HUDEP-2 (cell line): ENCODE data around the gene COPS6.

Source experiments
- DNase-seq, 76 experiments: peaks; one replicate each; lab custom pipeline; 2025; ENCODE audit not compliant: unreplicated experiment in 76 of 76; lab: John Stamatoyannopoulos, UW

The COPS6 gene

DNA sequence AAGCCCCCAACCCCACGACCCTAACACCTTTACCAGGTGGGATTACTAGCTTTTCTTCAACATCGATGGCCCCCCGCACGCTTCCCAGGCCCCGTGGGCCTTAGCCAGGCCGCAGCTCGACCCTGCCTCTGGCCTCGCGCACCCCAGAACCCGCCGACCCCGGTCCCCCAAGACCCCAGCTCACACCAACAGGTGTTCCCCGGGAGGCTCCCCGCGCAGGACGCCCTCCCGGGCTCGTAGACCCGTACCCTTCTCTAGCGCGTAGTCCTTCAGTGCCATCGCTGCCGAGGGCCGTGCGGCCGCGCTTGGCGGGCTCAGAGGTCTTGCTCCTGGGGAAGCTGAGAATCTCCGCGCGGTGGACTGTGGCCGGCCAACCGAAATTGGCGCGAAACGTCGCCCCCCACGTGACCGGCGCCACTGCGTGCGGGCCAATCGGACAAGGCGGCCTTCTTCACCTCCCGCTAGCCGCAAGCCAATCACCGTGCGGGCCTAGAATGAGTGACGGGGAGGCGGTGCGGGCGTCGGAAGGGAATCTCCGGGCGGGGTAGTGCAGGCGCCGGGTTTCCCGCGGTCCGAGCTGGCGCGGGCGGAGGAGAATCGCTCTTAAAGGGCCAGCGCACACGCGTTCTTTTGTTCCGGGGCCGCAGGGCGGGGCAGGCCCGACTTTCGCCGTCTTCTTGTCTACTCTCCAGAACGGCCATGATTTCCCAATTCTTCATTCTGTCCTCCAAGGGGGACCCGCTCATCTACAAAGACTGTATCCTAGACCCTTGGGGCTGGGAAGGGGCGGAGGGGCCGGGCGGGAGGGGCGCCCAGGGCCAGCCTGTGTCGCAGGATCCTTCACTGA is 12.5 kb downstream of the COPS6 start, which contains the start of the genes AP4M1 and MCM7:
Gene AP4M1, plus strand, starts transcription at position 628 of the 847 bp plus-strand sequence. Its CDS starts 72 bp downstream, at position 700.
Gene MCM7, minus strand, starts transcription at position 382 of the 847 bp plus-strand sequence. Its CDS starts 103 bp downstream, at position 279.
- peak; percentile 25 to 99 (median 96) for DNase-seq

DNA sequence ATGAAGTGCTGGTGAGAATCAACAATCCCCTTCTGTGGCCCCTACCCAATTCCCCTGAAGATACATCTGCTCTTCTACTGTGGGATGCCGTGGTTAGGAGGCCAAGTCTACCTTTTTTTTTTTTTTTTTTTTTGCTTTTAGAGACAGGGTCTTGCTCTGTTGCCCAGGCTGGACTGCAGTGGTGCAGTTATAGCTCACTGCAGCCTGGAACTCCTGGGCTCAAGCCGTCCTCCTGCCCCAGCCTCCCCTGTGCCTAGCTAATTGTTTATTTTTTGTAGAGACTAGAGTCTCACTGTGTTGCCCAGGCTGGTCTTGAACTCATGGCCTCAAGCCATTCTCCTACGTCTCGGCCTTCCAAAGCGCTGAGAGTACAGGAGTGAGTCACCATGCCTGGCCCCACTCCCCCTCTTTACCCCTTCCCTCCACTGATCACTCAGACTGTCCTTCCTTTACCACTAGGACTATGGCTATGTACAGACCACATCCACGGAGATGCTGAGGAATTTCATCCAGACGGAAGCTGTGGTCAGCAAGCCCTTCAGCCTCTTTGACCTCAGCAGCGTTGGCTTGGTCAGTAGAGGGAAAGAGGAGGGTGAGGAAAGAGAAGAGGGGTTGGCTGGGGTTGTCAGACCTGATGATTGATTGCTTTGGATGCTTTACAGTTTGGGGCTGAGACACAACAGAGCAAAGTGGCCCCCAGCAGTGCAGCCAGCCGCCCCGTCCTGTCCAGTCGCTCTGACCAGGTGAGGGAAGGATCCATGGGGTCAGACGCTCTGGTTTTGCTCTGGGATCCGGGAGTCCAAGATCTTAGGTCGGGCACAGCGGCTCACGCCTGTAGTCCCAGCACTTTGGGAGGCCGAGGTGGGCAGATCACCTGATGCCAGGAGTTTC is 14.4 kb downstream of the COPS6 start:
- DNase-seq, result no peak

DNA sequence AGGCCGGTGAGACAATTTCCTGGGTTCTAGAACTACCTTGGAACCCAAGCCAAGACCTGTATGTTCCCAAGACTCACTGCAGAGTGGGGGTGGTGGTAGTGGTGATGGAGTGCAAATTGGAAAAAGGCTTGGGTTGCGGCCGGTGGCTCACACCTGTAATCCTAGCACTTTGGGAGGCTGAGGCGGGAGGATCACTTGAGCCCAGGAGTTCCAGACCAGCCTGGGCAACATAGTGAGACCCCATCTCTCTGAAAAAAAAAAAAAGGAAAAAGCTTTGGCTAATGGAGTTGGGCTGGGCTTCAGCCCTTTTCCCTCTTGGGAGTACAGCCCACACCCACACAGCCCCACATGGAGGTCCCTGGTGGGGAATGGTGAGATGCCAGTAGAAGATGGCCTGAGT is 16.8 kb downstream of the COPS6 start:
- DNase-seq, result no peak

DNA sequence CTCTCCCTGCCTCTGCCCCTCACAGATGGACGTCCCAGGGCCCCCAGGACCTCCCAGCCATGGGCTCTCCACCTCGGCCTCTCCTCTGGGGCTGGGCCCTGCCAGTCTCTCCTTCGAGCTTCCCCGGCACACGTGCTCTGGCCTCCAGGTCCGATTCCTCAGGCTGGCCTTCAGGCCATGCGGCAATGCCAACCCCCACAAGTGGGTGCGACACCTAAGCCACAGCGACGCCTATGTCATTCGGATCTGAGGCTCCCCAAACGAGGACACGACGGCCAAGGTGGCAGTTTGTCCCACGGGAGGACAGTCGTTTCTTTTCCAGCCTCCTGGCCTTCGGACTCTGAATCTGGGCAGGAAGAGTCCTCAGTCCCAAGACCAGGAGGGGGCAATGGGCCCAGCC is 17.9 kb downstream of the COPS6 start:
- DNase-seq, result no peak

DNA sequence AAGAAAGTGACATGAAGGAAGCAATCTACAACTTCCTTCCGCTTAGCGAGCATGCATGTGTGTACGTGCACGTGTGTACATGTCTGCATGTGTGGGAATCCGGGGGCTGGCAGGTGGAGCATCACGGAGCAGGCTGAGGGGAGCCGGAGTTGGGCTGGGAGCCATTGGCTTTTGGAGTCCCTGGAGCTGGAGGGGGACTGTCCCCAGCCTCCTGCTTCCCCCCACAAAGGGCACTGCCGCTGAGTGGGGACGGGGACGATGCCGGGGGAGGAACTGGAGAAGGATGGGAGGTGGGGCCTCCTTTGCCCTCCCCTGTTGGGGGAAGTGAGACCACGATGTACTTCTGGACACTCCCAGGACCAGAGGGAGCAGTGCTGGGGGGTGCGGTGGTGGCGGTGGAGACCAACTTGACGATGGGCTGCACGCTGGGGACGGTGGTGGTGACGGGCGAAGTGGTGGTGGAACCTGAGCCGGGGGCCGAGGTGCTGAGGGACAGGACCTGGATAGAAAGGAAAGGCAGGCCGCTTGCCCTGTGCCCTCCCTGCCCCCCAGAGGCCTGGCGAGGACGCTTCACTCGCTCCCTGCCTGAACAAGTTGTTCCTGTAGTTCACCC is 18.5 kb downstream of the COPS6 start:
- DNase-seq, result no peak

DNA sequence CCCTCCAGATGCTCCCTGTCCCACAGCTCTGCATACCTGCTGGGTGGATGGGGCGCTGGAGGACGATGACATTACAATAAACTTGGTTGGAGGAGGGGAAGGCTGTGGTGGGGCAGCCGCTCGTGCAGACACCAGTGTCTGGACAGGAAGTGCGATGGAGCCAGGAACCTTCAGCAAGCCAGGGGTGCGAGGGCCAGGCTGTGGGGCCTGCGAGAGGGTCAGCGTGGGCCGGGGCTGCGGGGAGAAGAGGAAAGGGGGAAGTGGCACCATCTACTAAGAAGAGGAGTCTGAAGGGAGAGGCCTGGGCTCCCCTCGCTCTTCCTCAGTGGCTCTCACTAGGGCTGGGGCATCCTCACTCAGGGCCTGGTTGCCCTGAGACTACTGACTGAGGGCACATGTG is 19.1 kb downstream of the COPS6 start:
- no peak for DNase-seq

DNA sequence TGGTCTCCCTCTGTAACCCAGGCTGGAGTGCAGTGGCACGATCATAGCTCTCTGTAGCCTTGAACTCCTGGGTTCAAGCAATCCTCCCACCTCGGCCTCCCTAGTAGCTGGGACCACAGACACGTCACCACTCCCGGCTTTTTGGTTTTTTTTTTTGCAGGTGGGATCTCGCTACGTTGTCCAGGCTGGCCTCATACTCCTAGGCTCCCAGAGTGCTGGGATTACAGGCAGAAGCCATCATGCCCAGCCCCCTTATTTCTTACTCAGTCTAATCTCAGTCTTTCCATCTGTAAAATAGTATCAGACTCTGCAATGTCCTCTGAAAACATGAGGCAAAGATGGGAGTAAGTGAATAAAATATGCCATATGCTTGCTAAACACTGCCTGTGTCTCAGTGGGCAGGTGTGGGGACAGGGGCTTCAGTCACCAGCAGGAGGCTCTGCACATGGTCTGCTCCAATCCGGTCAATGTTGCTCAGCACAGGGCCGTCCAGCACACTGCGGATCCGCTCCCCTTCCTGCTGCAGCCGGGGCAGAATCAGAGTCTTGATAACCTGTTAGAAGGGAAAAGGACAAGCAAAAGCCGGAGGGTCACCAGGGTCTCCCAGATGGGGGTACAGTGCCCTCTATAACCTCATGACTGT is 20.9 kb downstream of the COPS6 start:
- DNase-seq, result no peak

DNA sequence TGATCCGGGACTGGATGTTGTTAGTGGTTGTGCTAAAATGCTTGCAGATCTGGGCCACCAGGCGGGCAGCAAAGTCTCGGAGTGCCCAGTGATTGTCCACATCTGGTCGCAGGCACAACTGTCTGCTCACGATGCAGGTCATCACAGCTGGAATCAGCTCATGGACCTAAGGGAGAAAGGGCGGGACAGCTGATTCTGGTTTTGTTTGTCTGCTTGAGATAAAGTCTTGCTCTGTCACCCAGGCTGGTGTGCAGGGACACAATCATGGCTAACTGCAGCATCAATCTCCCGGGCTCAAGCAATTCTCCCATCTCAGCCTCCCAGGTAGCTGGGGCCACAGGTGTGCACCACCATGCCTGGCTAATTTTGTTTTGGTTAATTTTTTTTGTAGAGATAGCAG is 22.4 kb downstream of the COPS6 start:
- DNase-seq, result no peak

DNA sequence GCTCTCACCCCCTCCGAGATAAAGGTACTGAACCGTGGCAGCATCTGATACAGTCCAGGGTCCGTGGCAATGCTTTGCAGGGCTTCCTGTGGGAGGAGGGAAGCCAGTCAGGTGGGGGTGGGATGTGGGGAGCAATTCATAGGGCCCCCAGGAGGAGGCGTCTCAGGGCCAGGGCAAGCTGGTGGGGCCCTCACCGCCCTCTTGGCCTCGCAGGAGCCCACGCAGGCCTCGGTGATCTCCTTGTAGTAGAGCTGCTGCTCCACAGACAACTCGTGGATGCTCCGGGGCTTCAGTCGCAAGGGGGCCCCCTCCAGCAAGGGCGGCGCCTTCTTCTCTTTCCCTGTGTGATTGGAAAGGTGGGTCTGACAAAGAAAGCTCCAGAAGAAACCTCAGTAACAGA is 23.1 kb downstream of the COPS6 start:
- DNase-seq, result no peak

DNA sequence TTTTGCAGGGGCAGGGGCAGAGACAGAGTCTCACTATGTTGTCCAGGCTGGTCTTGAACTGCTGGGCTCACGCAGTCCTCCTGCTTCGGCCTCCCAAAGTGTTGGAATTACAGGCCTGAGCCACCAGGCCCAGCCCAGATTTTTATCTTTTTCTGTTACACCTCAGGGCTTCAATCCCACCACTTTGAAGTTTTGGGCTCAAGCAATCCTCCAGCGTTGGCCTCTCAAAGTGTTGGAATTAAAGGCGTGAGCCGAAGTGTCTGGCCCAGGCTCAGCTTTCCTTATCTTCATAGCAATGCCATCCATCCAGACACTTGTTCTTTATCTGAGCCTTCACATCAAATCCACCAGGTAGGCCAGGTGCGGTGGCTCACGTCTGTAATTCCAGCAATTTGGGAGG is 26.3 kb downstream of the COPS6 start:
- DNase-seq, result no peak

DNA sequence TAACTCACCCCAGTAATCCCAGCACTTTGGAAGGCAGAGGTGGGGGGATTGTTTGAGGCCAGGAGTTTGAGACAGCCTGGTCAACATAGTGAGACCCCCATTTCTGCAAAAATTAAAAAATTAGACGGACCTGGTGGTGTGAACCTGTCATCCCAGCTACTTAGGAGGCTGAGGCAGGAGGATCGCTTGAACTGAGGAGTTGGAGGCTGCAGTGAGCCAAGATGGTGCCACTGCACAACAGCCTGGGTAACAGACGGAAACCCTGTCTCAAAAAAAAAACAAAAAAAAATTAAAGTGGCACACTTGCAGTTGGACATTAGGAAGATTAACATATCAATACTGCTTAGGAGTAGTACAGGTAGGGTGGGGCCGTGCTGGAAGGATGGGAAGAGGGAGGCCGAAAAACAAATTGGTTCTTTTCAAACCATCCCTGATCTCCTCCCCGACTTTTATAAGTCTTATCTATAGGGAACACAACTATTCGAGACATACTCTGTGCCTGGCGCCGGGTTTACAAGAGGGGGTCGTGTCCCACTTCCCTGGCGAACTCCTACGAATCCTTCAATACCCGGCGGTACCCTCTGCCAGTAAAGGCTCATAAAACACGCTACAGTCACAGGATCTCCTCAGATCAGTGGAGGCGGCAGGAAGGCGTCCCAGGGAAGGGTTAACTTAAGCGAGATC is 29.8 kb downstream of the COPS6 start:
- DNase-seq, result peak in 2 of 76 experiments; percentile 1 to 39

DNA sequence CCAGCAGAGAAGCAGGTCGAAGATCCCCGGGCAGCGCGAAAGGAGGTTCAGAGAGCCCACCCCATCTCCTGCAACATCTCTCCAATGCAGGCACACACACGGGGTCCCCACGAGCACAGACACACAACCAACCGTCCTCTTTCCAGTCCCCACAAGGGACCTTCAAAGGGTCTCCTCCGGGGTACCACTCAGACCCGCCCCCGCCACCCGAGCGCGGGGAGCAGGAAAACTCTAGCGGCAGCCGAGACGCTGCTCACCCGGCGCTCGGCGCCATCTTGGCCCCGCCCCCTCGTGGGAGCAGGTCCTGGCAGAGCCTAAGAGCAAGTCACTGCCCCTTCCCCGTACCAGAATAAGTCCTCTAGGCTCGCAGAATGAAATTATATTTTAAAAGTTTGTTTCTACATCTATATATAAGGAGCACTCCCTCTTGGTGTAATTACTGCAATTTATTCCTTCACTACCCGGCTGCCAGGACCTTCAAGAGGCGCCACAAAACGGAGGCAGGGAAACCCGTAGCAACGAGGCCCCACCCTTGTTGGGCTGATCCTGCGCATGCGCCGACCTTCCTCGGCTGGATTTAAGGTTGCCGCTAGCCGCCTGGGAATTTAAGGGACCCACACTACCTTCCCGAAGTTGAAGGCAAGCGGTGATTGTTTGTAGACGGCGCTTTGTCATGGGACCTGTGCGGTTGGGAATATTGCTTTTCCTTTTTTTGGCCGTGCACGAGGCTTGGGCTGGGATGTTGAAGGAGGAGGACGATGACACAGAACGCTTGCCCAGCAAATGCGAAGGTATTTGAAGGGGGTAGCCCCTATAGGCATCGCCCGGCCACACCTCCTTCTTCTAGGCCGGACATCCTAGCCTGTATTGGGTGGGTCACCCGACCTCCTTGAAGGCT is 30.6 kb downstream of the COPS6 start, which contains the start of the genes CNPY4 and TAF6:
Gene CNPY4, plus strand, starts transcription at position 563 of the 898 bp plus-strand sequence. Its CDS starts 111 bp downstream, at position 674.
Gene TAF6, minus strand, starts transcription at position 287 of the 898 bp plus-strand sequence. CDS start 5,149 bp downstream, outside the sequence.
- DNase-seq, result peak; percentile 40 to 93 (median 86)

DNA sequence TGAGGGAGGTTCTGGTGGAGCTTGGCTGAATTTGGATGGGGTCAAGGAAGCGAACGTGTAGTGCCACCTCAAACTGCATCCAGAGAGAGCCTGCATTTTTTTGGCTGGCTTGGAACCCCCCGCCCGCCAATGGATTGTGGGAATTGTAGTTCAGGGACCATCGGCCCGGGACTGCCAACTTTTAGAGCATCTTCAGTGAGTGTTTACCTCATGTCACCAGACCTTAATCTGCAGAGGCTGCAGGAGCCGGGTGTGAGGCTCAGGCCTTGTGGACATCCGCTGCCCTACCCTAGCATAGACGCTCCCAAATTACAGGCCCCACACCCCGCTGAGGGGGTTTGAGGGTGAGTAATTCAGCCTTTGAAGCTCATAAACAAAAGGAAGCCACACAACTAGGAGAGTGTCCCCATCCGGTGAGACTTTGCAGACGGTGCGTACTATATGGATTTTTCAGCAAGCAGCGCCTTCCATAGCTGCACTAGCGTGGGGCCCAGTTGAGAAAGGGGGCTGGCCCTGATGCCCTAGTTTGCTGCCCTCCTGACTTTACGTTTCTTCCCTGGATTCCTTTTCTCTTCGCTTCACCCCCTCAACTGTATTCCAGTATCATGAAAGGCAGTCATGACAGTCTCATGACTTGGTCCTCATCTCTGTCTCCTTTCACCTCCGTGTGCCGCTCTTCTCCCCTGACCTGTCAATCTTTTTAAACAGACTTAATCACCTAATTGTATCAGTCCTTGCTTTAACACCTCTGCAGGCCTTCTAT is 31.4 kb downstream of the COPS6 start:
- DNase-seq, result peak in 54 of 76 experiments; percentile 11 to 65 (median 42)

DNA sequence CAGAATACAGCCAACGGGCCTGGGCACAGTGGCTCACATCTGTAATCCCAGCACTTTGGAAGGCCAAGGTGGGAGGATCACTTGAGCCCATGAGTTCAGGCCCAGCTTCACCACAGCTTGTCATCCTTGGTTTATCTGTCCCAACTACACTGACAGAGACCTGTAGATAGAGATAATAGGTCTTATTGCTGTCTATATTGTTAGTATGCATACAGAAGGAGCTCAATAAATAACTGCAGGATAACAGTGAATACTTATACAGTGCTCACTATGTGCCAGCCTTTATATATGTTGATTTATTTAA is 31.9 kb downstream of the COPS6 start:
- DNase-seq, result peak in 24 of 76 experiments; percentile 2 to 57 (median 22)

DNA sequence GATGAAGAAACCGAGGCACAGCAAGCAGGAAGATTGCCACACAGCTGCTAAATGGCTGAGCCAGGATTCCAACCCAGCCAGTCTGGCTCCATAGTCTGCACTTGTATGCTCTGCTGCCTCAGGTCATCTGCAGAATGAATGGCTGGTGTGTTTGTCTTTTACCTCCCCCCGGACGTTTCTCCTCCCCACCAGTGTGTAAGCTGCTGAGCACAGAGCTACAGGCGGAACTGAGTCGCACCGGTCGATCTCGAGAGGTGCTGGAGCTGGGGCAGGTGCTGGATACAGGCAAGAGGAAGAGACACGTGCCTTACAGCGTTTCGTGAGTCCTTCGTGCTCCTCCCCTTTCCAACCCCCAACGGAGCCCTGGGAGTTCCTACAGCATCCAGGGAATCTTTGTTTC is 33.3 kb downstream of the COPS6 start:
- peak in 1 of 76 experiments; percentile 30 for DNase-seq

DNA sequence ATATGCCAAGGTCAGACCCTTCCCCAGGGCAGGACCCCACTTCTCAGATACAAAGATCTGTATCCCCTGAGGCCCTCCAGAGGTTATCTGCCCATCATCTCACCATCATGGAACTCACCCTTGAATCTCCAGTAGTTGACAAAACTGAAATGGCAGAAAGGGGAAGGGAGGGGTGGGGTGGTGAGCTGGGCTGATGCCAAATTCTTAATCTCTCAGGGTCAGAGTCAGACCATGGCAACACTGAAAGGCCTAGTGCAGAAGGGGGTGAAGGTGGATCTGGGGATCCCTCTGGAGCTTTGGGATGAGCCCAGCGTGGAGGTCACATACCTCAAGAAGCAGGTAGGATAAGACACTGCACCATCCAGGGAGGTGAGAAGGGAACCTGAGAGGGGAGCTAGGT is 33.8 kb downstream of the COPS6 start:
- peak in 70 of 76 experiments; percentile 15 to 83 (median 51) for DNase-seq

DNA sequence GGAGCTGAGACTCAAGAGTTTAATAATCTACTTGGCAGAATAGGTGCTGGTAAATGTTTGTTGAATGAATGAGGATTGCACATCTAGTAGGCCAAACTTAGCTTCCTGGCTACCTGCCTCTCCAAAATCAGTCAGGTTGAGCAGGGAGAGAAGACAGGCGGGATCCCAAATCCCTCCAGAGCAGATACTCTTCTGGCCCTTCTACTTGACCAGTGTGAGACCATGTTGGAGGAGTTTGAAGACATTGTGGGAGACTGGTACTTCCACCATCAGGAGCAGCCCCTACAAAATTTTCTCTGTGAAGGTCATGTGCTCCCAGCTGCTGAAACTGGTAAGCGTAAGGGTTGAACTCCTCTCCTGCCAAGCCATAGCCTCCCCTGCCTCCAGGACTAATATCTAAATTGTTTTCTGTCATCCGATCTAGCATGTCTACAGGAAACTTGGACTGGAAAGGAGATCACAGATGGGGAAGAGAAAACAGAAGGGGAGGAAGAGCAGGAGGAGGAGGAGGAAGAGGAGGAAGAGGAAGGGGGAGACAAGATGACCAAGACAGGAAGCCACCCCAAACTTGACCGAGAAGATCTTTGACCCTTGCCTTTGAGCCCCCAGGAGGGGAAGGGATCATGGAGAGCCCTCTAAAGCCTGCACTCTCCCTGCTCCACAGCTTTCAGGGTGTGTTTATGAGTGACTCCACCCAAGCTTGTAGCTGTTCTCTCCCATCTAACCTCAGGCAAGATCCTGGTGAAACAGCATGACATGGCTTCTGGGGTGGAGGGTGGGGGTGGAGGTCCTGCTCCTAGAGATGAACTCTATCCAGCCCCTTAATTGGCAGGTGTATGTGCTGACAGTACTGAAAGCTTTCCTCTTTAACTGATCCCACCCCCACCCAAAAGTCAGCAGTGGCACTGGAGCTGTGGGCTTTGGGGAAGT is 35.8 kb downstream of the COPS6 start:
- DNase-seq, result peak in 11 of 76 experiments; percentile 5 to 34 (median 11)
